Glomerular visceral epithelial cell (primary cell): Measurements from ENCODE around the gene NPLOC4.
A peak's percentile ranks its signal among the peaks of the same experiment; 100 is the strongest.

Source experiments
- DNase-seq: peaks from one replicate; pipeline ENCODE4 v3.0.0-alpha.2; 2016; ENCODE audit errors: extremely low spot score

The NPLOC4 gene

DNA sequence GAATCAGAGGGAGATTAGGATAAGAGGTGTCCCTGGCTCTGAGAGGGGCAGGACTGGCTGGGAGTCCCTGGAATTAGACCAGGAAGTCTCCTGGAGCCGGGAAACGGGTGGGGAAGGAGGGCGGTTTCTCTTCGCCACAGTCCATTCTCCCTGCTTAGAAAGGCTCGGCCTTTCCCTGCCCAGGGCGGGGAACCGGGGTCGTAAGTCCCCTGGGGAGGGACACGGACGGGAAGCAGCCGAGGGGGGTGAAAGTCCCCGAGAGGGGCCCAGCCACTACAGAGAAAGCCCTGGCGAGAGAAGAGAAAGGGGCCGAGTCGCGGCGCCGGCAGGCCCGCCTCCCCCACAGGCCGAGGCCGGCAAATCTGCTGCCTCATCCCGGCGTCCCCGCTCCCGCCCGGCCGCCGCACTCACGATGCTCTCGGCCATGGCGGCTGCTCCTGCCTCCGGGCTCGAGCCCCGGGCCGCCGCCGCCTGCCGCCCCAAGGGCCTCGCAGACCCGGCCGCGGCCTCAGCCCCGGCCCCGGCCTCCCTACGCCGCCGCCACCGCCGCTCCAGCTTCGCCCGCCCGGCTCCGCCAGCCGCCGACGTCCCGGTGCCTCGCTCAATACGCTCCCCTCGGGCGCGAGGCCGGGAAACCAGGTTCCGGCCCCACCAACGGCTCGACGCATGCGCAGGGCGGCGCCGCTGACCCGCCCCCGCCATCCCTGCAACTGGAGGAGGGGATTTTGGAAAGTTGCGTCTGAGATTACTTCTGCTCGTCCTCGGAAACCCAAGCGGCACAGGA is at the start of gene NPLOC4, which contains the start of gene TSPAN10:
TSS of gene NPLOC4 (minus strand) at position 608 of the 784 bp plus-strand sequence. CDS start at position 426, 182 bp downstream.
TSS of gene TSPAN10 (plus strand) at position 692 of the 784 bp plus-strand sequence. CDS start 5,217 bp downstream, outside the sequence.
- DNase-seq = peak; percentile 89

DNA sequence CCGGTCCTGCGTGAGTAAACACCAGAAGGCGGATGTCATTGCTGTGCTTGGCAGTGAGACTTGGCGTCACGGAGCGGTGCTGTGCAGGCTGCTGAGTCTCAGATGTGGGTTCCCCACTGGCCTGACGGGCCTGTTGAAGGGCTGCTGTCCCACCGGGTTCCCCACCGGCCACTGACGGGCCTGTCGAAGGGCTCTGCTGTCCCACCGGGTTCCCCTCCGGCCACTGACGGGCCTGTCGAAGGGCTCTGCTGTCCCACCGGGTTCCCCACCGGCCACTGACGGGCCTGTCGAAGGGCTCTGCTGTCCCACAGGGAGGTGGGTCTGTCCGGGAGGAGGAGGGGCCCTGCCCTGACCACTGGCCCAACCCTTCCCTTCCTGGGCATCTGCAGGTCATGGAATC is 49.7 kb upstream of the NPLOC4 start:
- no peak for DNase-seq

DNA sequence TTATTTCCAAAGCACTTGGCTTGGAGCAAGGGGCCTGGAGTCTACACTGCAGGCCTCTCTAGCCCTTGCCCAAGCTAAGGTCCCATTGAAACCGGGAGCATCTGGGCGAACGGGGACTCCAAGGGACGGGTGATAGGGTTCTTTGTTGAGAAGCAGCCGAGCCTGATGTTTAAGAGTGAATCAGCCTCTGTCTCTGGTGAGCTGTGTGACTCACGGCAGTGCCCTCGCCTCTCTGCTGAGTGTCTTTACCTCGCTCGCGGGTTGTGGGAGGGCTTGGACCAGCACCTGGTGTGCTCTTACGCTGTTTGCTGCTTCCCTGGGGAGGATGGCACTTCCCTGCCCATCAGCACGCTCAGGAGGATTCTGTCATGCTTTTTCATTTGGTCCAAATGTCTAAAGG is 48.2 kb upstream of the NPLOC4 start:
- DNase-seq = peak; percentile 88

DNA sequence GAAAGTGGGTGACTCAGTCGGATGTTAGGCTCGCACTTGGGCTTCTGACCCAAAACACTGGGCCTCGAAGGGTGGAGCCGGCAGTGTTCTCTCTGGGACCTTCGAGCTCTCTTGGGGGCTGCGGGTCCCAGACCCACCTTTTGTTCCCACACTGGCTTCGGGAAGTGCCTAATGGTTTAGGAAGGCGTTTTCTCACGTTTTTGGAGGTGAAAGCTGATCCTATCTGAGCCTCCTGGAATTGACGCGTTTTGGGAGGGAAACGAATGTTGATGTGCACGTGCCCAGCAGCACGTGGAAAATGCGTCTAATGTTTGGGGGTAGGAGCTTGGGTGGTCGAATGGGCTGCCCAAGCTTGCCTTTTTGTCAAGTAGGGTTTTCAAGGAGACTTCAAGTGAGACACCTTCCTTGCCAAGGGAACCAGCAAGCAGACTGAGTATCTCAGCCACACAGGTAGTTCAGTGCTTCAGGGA is 47.6 kb upstream of the NPLOC4 start:
- DNase-seq = peak; percentile 84

DNA sequence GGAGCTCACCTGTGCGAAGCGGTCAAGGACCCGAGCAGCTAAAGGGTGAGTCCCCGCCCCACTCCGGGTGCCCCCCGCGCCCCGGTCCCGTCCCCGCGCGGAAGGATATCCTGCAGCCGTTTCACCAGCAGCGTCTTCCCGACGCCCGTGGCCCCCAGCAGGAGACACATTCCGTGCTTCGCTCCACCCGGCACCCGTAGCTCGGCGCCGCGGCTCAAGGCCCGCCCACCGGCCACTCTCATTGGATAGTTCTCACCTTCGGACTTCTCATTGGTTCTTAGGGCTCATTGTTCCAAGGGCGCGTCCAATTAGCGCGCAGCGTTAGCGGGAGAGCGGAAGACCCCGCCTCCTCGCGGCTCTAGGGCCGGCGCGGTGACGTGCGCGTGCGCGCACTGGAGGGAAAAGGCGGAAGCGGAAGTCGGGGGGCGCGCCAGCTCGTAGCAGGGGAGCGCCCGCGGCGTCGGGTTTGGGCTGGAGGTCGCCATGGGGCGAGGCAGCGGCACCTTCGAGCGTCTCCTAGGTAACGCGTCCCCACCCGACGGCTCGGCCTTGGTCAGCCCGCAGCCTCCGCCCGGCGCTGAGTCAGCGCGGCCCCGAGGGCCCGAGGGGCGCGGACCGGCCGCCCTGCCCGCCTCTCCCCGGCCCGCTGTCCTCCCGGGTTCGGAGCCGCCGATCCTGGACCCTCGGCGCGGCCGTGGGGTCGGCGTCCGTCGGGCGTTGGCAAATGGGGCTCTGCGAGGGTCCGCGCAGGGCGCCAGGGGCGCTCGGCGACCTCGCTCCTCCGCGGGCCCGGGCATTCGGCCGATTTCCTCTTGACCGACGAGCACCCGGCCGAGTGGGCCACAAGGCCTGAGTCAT is 46.9 kb upstream of the NPLOC4 start, which contains the start of the genes ARL16 and HGS:
TSS of gene ARL16 (minus strand) at position 214 of the 858 bp plus-strand sequence. CDS start at position 170, 44 bp downstream.
TSS of gene HGS (plus strand) at position 428 of the 858 bp plus-strand sequence. CDS start at position 484, 56 bp downstream.
- peak; percentile 99 for DNase-seq

DNA sequence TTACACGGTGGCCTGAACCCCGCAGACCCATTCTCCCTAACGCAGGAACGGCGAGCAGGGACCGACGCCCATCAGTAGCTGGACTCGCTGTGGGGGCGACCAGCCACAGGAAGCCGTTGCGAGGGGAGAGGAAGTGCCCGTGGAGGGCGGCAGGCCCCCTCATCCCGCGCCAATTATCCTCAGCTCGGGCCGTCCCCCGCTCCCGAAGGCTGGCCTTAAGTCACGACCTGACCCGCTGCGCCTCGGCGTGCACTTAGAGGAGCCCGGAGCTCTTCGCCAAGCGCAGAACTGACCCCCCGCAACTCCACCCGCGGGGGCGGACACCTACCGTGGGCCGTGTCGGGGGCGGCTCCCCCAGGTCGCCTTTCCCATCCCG is 46.3 kb upstream of the NPLOC4 start:
- no peak for DNase-seq

DNA sequence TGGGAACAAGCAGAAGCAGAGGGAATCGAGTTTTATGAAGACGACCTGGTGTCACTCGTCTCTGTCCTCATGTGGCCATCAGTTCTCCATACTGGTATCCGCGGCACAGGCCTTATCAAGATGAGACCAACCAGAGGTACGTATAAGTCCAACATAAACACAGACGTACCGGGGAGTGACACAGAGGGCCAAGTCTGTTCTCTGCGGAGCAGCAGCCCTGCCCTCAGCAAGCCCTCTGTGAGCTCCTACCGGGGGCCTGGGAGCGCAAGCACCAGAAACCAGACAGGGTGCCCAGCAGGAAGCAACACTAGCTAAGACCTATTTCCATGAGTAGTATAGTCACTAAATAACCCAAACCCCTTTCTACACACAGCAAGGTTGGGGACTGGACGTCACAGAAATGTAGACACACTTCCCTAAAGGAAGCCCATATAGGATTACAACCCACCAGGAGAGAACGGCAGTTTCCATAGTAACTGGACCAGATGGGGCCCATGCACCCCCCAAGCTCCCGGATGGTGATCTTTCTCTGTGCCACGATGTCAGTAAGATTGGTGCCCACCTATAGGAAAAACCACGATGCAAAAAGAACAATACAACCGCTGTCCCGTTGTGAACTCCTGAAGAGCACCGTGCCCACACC is 45.8 kb upstream of the NPLOC4 start:
- no peak for DNase-seq

DNA sequence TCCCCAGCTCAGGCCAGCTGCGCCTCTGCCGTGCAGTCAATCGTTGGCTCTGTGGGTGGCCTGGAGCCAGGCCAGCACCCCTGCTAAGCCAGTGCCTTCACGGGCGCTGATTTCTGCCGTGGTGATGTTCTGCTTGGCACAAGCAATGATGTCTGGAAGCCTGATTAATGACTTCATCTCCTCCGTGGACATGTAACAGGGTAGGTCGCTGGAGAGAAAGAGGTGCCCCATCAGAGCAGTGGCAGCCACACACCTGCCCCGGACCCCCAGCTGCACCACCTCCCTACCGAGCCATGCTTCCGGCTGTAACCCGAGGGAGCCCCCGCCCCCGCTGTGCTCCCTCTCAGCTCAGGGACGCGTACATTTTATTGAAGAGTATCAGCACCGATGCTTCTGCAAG is 44.8 kb upstream of the NPLOC4 start:
- DNase-seq = peak; percentile 98

DNA sequence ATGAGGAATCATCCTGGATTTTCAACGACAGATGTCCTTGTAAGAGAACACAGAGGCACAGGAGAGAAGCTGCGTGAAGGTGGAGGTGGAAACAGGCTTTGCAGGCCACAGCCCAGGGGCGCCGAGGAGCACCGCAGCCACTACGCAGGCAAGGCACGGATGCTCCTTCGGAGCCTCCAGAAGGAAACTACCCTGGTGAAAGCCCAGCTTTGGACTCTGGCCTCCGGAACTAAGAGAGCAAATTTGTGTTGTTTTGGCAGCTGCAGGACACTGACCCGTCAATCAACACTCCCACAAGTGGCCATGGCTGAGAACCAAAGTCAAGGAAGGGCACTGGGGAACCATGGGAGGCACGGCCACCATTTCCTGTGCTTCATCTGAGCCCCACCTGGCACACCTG is 43.2 kb upstream of the NPLOC4 start:
- no peak for DNase-seq

DNA sequence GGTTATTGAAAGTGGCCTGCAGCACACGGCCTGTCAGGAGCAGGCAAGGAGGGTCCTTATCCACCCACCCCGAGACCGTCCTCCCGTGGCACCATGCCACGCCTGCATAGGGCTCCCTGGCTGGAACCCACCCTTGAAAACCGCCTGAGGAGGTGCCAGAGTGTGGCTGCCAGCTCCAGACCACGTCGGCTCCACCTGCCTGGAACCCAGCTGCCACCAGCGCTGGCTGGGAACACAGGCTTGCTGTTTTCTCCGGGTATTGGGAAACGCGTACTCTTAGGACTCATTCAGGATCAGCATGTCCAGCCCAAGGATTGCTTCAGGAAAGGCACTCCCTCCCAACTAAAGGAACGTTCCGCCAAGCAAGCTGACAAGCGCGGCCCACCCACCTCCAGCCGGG is 40.0 kb upstream of the NPLOC4 start:
- no peak for DNase-seq

DNA sequence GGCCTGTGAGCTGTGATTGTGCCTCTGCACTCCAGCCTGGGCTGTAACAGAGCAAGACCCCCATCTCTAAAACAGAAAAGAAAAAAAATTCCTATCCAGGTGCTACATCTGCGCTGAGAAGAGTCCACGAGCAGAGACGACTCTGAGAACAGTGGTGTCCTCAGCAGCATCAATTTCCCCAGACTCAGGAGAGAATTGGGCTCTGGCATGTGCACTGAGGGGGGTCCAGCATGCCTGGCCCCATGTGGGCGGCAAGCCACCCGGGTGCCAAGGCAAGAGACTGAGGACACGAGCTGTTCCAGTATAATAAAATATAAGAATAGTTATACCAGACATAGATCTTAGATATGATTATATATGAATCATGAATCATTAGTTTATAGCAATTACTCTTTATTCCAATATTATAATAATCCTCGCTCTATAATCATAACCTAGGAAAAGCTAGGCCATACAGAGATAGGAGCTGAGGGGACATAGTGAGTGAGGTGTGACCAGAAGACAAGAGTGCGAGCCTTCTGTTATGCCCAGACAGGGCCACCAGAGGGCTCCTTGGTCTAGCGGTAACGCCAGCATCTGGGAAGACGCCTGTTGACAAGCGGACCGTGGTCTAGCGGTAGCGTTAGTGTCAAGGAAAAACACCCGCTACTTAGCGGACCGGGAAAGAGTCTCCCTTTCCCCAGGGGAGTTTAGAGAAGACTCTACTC is 38.8 kb upstream of the NPLOC4 start:
- DNase-seq = peak; percentile 34

DNA sequence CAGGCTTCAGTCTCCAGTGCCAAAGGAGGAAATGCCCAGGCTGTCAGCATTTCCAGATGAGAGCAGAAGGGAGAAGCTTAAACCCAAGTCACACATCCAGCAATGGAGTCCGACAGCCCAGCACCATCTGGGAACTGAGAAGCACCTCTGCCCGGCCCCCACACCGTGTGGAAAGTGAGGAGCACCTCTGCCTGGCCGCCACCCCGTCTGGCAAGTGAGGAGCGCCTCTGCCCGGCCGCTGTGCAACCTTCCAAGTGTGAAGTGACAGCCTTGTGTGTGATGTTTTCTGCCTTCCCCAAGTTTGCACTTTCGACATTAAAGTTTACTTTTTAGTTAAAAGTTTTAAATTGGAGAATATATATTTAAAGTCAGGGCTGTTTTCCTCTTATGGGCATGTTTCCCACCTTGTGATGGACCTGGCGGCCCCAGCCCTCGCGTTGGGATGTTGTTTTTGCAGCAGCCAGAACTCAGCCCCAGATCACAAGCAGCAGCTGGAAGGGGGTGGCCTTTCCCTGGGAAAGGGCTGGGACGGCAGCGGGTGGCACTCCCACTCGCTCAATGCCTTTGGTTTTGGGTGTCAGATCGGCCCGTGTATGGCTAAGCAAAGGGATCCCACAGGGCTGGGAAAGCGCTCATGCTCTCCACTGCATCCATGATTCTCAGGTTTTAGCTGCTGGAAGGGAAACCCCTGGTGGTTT is 36.8 kb upstream of the NPLOC4 start:
- no peak for DNase-seq

DNA sequence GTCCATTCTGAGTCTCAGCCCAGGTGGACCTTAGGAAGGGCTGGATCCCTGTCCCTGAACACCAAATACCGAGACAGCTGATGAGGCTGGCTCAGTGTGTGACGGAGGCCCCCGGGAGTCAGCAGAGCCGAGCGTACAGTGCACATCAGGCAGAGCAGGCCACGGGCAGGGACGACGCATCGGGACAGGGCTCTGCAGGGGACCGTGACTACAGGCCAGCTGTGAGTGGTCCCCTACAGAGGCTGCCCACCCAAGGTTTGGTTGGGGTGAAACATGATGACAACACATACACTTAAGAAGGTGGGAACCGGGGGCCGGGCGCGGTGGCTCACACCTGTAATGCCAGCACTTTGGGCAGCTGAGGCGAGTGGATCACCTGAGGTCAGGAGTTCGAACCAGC is 36.0 kb upstream of the NPLOC4 start:
- no peak for DNase-seq

DNA sequence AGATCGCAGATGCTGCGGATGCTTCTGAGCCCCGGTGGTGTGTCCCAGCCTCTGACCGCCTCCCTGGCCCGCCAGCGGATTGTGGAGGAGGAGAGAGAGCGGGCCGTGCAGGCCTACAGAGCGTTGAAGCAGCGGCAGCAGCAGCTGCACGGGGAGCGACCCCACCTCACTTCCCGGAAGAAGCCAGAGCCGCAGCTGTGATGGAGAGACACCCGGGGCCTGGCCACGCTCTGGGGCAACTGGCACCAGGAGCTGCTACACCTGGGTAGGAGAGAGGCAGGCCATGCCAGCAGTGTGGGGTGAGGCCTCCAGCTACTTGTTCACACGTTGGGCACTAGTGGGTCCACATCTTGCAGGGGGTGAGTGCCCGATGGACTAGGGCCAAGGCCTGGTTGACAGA is 35.6 kb upstream of the NPLOC4 start:
- DNase-seq = no peak

DNA sequence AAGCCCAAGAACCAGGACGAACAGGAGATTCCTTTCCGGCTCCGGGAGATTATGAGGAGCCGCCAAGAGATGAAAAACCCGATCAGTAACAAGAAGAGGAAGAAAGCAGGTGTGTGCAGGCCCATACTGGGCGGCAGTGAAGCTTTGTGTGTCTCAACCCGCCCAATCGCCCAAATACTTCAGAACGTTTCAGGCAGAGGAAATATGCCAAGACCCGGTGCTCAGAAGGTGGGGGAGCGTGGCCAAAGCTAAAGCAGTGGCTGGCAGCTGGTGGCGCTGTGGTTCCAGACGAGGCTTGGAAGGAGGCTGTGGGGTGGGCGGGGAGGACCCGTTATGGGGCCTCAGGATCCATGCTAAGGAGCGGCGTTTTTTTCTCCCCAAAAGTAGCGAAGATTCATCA is 30.8 kb upstream of the NPLOC4 start:
- no peak for DNase-seq

DNA sequence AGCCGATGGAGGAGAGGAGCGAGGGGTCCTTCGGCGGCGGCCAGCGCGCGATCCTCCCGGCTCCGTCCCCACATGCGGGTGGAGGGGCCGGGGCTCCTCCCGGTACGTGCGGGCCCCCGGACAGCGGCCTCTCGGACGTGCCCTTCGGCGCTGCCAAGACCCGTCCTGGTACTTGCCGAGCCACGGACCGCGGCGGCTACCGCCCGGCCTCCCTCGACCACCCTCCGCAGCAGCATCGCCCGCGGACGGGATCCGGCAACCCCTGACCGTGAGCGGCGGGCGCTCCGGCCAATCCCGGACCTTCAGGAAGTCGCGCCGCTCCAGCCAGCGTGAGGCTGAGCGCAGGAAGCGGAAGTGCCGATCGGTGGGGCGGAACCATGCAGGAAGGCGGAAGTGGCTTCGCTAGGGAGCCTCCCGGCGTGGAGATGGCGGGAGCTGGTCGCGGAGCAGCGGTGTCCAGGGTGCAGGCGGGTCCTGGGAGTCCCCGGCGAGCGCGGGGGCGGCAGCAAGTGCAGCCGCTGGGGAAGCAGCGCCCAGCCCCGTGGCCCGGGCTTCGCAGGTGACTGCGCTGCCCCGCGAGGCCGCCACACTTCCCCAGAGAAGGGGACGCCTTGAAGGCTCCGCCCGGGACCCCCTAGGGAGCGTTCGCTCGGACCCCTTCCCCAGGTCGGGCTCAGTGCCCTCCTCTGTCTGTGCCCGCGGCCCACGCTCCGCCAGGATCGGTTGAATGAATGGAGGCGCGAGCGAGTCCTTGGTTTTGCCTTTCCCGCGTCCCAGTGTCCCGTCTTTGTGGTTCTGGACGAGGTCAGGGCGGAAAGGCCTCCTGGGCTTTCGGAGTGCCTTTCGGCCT is 29.7 kb upstream of the NPLOC4 start, which contains the start of the genes CCDC137 and OXLD1:
TSS of gene CCDC137 (plus strand) at position 396 of the 850 bp plus-strand sequence. CDS start at position 426, 30 bp downstream.
TSS of gene OXLD1 (minus strand) at position 264 of the 850 bp plus-strand sequence. CDS start at position 236, 28 bp downstream.
- DNase-seq = peak; percentile 96

DNA sequence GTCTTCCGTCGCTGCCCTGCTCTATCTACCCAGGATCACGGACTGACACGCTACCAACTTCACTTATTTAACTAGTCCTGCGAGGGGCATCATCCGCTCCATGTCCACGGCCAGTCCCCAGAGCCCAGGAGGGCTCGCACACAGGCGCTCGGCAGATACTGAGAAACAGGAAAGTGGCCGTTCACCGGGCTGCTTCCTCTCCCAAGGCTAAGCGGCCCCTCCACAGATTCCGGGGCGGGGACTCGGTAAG is 29.1 kb upstream of the NPLOC4 start:
- peak; percentile 35 for DNase-seq

DNA sequence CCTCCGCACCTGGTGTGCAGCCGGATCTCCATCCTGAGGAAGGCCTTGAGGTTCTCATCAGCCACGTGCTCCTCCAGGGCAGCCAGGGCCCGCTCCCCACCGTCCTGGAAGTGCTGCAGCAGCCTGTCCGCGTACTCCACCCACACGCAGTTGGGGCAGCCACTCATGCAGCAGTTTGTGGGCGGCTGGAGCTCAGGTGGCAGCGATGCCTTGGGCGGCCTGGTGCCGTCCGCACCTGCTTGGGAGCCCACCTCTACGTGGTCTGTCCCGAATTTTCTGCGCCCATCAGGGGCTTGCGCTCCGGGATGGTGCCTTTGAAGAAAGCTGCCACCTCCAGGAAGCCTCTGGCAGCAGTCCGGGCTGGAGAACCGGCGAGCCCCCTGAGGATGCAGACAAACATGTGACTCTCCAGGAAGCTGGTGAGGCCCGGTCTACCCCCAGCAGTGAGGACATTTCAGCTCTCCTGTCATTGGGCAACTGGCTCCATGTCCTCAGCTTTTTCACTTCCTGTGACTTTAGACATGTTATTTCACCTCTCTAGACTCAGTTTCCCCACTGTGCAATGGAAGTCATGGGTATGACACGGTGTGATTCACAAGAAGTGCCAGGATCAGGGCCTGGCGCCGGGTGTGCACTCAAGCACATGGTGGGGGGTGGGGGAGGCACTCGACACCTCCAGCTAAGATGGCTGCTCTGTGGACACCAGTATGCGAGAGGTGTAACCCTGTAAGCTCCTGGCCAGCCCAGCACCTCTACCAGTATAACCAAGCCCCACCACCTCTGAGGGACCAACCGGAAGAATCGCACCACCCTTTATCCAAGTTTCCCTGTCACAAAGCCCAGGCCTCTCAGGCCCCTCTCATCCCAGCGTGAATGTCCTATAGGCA is 28.5 kb upstream of the NPLOC4 start:
- no peak for DNase-seq

DNA sequence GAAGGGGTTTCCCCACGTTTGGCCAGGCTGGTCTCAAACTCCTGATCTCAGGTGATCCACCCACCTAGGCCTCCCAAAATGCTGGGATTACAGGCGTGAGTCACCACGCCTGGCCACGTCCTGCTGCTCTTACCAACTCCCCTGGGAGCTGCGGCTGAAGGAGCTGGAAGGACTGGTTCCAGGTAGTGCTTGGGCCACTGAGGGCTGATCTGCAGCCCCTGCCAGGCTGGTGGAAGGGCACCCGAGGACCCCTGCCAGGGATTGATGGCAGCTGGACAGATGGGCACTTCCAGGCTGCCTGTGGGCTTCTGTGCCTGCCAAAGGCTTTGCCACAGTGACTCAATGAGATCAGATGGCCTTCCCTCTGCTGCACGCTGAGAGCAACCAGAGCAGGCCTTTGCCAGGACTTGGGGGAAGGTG is 27.1 kb upstream of the NPLOC4 start:
- no peak for DNase-seq
